Bronchial epithelial cell (primary cell): ENCODE measurements around the gene BLTP3A. TPM values are rescaled to one million over a fixed set of nuclear protein-coding genes. Genes with fewer than 3 reads are reported as not detected.
A peak's percentile ranks its signal among the peaks of the same experiment; 100 is the strongest.

ENCODE experiments used
- DNase-seq: peaks from one replicate; pipeline ENCODE4 v3.0.0-alpha.2; 2010; ENCODE audit warnings: low read depth
- FAIRE-seq: peaks from 2 replicates; lab custom pipeline; 2011; peaks lifted over from hg19 to GRCh38; lab: Jason Lieb, UNC
- H3K27me3 ChIP-seq: 2 replicates; pipeline ENCODE4 v1.5.1; 2011; ENCODE audit warnings: low read length; ENCODE audit not compliant: control insufficient read depth, insufficient read depth
- H3K36me3 ChIP-seq: 2 replicates; pipeline ENCODE4 v1.5.1; 2011; ENCODE audit warnings: low read length; ENCODE audit not compliant: control insufficient read depth, insufficient read depth
- H3K4me3 ChIP-seq: 2 replicates; pipeline ENCODE4 v1.5.1; 2011; ENCODE audit warnings: mild to moderate bottlenecking, low read depth, low read length, control low read depth
- total RNA-seq: library from RNA; depleted of rRNA; stranded (reverse); fragments of >200 nt; gene quantifications from 2 replicates; pipeline ENCODE4 v1.2.1, GENCODE V29; 2014
- TF ChIP-seq, protein P1 (sequence below): IDR thresholded peaks from 2 replicates; pipeline ENCODE4 v1.5.1; 2011; ENCODE audit warnings: mild to moderate bottlenecking, moderate library complexity, low read length, control low read depth, inconsistent platforms; ENCODE audit not compliant: insufficient read depth, severe bottlenecking

The BLTP3A gene
- total RNA-seq, 1 donor from 2014 or later: 8.2 TPM

DNA sequence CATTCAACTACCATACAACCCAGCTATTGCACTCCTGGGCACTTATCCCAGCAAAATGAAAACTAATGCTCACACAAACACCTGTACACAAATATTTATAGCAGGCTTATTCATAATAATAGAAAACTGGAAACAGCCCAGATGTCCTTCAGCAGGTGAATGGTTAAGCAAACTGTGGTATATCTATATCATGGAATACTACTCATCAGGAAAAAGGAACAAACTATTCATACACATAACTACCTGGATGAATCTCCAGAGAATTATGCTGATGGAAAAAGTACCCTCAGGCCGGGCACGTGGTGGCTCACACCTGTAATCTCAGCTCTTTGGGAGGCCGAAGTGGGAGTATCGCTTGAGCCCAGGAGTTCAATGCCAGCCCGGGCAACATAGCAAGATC lies 3.8 kb upstream of the BLTP3A start:
- TF ChIP-seq, protein P1, sequence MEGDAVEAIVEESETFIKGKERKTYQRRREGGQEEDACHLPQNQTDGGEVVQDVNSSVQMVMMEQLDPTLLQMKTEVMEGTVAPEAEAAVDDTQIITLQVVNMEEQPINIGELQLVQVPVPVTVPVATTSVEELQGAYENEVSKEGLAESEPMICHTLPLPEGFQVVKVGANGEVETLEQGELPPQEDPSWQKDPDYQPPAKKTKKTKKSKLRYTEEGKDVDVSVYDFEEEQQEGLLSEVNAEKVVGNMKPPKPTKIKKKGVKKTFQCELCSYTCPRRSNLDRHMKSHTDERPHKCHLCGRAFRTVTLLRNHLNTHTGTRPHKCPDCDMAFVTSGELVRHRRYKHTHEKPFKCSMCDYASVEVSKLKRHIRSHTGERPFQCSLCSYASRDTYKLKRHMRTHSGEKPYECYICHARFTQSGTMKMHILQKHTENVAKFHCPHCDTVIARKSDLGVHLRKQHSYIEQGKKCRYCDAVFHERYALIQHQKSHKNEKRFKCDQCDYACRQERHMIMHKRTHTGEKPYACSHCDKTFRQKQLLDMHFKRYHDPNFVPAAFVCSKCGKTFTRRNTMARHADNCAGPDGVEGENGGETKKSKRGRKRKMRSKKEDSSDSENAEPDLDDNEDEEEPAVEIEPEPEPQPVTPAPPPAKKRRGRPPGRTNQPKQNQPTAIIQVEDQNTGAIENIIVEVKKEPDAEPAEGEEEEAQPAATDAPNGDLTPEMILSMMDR: no peak
- FAIRE-seq (no peak), DNase-seq (no peak)
- Histone ChIP-seq H3K36me3 (no peaks in the 10 kb centered on the region), H3K4me3 (no peak overlapping the region), H3K27me3 (no peaks in the 10 kb centered on the region)

DNA sequence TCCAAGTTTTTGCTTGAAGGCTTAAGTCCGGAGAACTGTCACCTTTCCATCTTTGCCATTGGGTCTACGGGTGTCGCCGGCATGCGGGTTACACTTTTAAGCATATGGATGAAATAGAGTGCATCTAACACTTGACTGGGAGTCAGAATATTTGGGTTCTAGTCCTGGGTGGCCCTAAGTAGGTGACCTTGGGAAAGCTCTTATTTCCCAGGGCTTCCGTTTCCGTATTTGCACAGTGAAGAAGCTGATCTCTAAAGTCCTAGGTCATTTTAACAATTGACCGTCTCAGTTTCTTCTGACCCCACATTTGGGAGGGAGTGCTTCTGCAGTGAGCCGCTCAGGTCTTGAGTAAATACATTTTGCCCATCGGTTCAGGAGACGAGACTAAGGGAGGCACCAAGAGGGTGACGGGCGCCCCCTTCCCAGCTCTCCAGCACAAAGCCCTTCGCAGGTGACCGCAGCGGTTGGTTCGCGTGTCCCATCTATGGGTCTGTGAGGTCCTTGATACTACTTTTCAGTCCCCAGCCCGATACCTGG lies 651 bp upstream of the BLTP3A start:
- peak overlapping the region; percentile 78 for H3K4me3 ChIP-seq
- no peaks in the 10 kb centered on the region for H3K36me3 ChIP-seq
- DNase-seq: no peak
- no peaks in the 10 kb centered on the region for H3K27me3 ChIP-seq
- TF ChIP-seq, protein P1: peak; percentile 31
- no peak for FAIRE-seq

DNA sequence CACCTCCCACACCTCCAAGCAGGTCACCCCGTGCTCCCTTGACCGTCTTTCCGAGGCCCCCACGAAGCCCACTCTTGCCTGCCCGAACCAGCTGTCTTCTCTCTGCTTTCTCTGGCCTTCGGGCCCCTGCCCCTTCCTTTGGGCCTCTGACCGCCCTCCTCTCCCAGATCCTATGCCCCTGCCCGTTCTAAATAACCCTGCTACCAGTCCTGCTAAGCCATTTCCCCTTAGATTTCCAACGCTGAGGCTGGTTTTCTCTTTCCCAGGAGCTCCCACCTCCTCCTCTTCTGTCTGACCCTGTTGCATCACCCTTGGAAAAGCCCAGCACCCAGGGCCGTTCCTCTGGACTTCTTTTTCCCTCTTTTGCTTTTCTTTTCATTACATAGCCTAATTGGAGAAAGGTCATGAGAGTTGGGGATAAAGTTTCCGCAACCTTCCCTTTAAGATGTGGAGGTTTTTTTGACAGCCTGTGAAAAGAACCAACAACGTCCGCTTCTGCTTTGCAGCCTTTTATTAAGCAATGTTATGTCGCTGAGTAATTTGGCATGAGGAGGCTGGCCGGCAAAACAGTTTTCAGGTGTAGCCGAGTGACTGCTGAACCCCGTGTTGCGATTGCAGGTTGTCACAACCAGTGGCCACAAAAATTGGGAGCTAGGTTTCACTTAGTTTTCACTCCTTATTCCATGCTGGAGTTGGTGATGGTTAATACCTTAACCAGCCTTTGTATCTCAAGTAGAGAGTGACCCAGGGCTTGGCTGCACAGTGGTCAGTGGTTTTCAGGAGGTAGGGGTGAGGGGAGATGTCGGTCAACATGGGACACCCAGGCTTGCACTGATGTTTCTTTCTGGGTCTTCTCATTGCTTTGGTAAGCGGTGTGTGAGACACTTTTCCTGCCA lies 970 bp downstream of the BLTP3A start:
- FAIRE-seq (no peak), DNase-seq (peak; percentile 79)
- Histone ChIP-seq H3K27me3 (no peaks in the 10 kb centered on the region), H3K4me3 (peak overlapping the region; percentile 78), H3K36me3 (no peaks in the 10 kb centered on the region)
- TF ChIP-seq, protein P1: no peak

DNA sequence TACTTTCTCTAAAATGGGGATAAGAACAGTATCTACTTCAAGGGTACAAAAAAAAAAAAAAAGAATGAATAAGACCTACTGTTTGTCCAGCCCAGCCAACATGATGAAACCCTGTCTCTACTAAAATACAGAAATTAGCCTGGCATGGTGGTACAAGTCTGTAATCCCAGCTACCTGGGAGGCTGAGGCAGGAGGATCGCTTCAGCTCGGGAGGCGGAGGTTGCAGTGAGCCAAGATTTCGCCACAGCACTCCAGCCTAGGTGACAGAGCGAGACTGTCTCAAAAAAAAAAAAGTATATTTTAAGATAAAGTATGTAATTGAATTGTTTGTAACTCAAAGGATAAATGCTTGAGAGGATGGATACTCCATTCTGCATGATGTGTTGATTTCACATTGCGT lies 2.0 kb downstream of the BLTP3A start:
- no peaks in the 10 kb centered on the region for H3K36me3 ChIP-seq
- H3K27me3 ChIP-seq: no peaks in the 10 kb centered on the region
- TF ChIP-seq, protein P1: no peak
- H3K4me3 ChIP-seq: no peak overlapping the region
- FAIRE-seq (no peak), DNase-seq (no peak)

DNA sequence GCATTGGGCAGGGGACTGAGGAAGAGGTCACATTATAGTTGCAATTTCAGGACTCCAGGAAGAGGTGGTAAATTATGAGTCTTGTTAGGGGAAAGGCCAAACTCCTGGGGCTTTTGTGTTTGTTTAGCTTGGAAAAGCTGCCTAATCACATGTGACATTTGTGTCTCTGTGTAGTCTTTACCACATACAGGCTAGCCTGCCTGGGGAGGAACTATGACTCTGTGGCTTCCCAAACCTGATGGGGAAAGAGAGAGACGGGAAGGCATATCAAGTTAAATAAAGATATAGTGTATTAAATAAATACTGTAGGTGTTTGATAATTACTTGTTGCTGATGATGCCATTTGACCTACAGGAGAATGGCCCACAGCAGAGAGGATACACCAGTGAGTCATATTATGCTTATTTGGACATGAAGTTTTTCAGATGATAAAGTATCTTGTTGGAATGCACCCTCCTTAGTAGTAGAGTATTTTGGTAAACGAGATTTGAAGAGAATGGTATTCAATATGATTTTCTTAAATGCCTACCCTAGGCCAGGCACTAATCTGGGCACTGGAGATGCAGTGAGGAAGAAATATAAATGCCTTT lies 4.0 kb downstream of the BLTP3A start:
- no peaks in the 10 kb centered on the region for H3K27me3 ChIP-seq
- no peak for FAIRE-seq
- DNase-seq: no peak
- no peak overlapping the region for H3K4me3 ChIP-seq
- H3K36me3 ChIP-seq: no peaks in the 10 kb centered on the region
- TF ChIP-seq, protein P1: no peak
